GM19043 (cell line): ENCODE data around the gene TGFBR3L.
"Not testable (repeated sequence)": the region's sequence is repeated elsewhere in the genome, so short reads cannot be mapped to it uniquely, and the experiment has no call there.

Experiments
- ATAC-seq: cut with Tn5 transposase; IDR thresholded peaks from one replicate; pipeline ENCODE4 v1.9.1; 2021; ENCODE audit warnings: low read depth; ENCODE audit not compliant: unreplicated experiment

TGFBR3L gene

GRCh38 chr19:7879111-7879807 is 35.4 kb upstream of the TGFBR3L start:
- no peak for ATAC-seq

- ATAC-seq: no peak
Measured at GRCh38 chr19:7879836-7880235, 34.8 kb upstream of the TGFBR3L start.

- ATAC-seq: no peak
Measured at GRCh38 chr19:7881910-7882309, 32.7 kb upstream of the TGFBR3L start.

- ATAC-seq: no peak
Measured at GRCh38 chr19:7883105-7883504, 31.5 kb upstream of the TGFBR3L start.

- no peak for ATAC-seq
Measured at GRCh38 chr19:7883796-7884570, 30.6 kb upstream of the TGFBR3L start.

- no peak for ATAC-seq
Measured at GRCh38 chr19:7885818-7886217, 28.8 kb upstream of the TGFBR3L start.

- no peak for ATAC-seq
Measured at GRCh38 chr19:7887408-7888144, 27.1 kb upstream of the TGFBR3L start.

GRCh38 chr19:7888145-7888825 is 26.3 kb upstream of the TGFBR3L start, which contains the start of gene LRRC8E:
TSS of gene LRRC8E (plus strand) at chr19:7888510. CDS start at chr19:7895604, 7,094 bp downstream.
- no peak for ATAC-seq

GRCh38 chr19:7888826-7889217 is 25.8 kb upstream of the TGFBR3L start:
- no peak for ATAC-seq

- ATAC-seq: not testable (repeated sequence)
Measured at GRCh38 chr19:7893362-7894101, 21.1 kb upstream of the TGFBR3L start.

- ATAC-seq: no peak
Measured at GRCh38 chr19:7894612-7895309, 19.9 kb upstream of the TGFBR3L start.

- no peak for ATAC-seq
Measured at GRCh38 chr19:7895565-7895964, 19.1 kb upstream of the TGFBR3L start.

GRCh38 chr19:7897292-7897691 is 17.3 kb upstream of the TGFBR3L start:
- no peak for ATAC-seq

GRCh38 chr19:7898967-7899366 is 15.7 kb upstream of the TGFBR3L start:
- no peak for ATAC-seq

GRCh38 chr19:7899751-7900378 is 14.8 kb upstream of the TGFBR3L start:
- ATAC-seq: no peak

- no peak for ATAC-seq
Measured at GRCh38 chr19:7900401-7900870, 14.2 kb upstream of the TGFBR3L start.

- ATAC-seq: no peak
Measured at GRCh38 chr19:7900931-7901330, 13.7 kb upstream of the TGFBR3L start.

GRCh38 chr19:7901337-7901736 is 13.3 kb upstream of the TGFBR3L start:
- no peak for ATAC-seq

- ATAC-seq: no peak
Measured at GRCh38 chr19:7902796-7903243, 11.8 kb upstream of the TGFBR3L start.
